COR-L47 (cell line): ENCODE results near the gene INPP5A.
"Not testable (repeated sequence)": the region's sequence is repeated elsewhere in the genome, so short reads cannot be mapped to it uniquely, and the experiment has no call there.

ENCODE experiments used
- DNase-seq: peaks from one replicate; lab custom pipeline; 2025; lab: John Stamatoyannopoulos, UW

INPP5A gene

GRCh38 chr10:132504501-132505272 lies 32.9 kb upstream of the INPP5A start:
- DNase-seq: no peak

GRCh38 chr10:132505546-132505945 lies 32.0 kb upstream of the INPP5A start:
- DNase-seq: not testable (repeated sequence)

GRCh38 chr10:132506711-132507408 lies 30.7 kb upstream of the INPP5A start:
- no peak for DNase-seq

GRCh38 chr10:132507409-132507955 lies 30.1 kb upstream of the INPP5A start:
- no peak for DNase-seq

GRCh38 chr10:132507956-132508490 lies 29.6 kb upstream of the INPP5A start:
- DNase-seq: no peak

- DNase-seq: no peak
Measured at GRCh38 chr10:132508581-132509443, 28.8 kb upstream of the INPP5A start.

GRCh38 chr10:132509506-132510173 lies 27.9 kb upstream of the INPP5A start:
- DNase-seq: no peak

GRCh38 chr10:132510174-132510611 lies 27.4 kb upstream of the INPP5A start:
- no peak for DNase-seq

GRCh38 chr10:132511121-132512051 lies 26.2 kb upstream of the INPP5A start:
- DNase-seq: no peak

GRCh38 chr10:132512052-132512442 lies 25.5 kb upstream of the INPP5A start:
- no peak for DNase-seq

- no peak for DNase-seq
Measured at GRCh38 chr10:132512693-132513345, 24.8 kb upstream of the INPP5A start.

GRCh38 chr10:132514821-132515520 lies 22.6 kb upstream of the INPP5A start:
- DNase-seq: no peak

- no peak for DNase-seq
Measured at GRCh38 chr10:132515811-132516726, 21.5 kb upstream of the INPP5A start.

GRCh38 chr10:132516771-132517725 lies 20.5 kb upstream of the INPP5A start:
- DNase-seq: no peak

GRCh38 chr10:132517951-132518521 lies 19.6 kb upstream of the INPP5A start:
- no peak for DNase-seq
